ENCODE results near the gene OTX1. TPM values are rescaled to one million over a fixed set of nuclear protein-coding genes. Genes with fewer than 3 reads are reported as not detected.

The OTX1 gene
- total RNA-seq, 4 donors from 2014 or later = not detected

DNA sequence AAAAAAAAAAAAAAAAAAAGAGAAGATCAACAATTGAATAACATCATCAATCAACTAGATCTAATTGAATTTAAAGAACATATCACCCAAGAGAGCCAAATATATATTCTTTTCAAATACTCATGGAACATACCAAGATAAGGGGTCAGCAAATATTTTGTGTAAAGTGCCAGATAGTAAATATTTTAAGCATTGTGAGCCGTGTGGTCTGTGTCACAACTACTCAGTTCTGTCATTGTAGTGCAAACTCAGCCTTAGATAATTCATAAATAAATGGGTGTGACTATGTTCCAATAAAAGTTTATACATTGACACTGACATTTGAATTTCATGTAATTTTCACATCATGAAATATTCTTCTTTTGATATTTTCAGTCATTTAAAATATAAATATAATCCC is 45.9 kb downstream of the OTX1 start:
- Histone ChIP-seq H3K4me1 (no peaks in the 10 kb centered on the region), H3K4me3 (replicated peaks in 1 of 3) (no peak overlapping the region), H3K27me3 (no peaks in the 10 kb centered on the region), H3K36me3 (no peaks in the 10 kb centered on the region), H3K9me3 (no peaks in the 10 kb centered on the region), H3K27ac (no peak overlapping the region)
- 75 to 85% methylated on average over 1 of the region's 1 CpG for WGBS, 2 donors
- TF ChIP-seq POLR2A (IDR thresholded peaks at IDR 0.05) (no peak), CTCF (IDR thresholded peaks at IDR 0.05) (no peak)
- intact Hi-C loops (cut with DNase I) = no loop called here
- no peak for DNase-seq

- H3K4me3 ChIP-seq (replicated peaks in 1 of 3) = no peak overlapping the region
- WGBS, 2 donors = 88 to 90% methylated on average over 1 of the region's 1 CpG
- H3K36me3 ChIP-seq = no peaks in the 10 kb centered on the region
- H3K27me3 ChIP-seq = no peaks in the 10 kb centered on the region
- no peaks in the 10 kb centered on the region for H3K4me1 ChIP-seq
- H3K27ac ChIP-seq = no peak overlapping the region
- no peak for DNase-seq
- intact Hi-C loops (cut with DNase I) = no loop called here
- no peaks in the 10 kb centered on the region for H3K9me3 ChIP-seq
- TF ChIP-seq CTCF (IDR thresholded peaks at IDR 0.05) (no peak), POLR2A (IDR thresholded peaks at IDR 0.05) (no peak)
Observed at GRCh38 chr2:63099032-63099431, 48.4 kb downstream of the OTX1 start.

GRCh38 chr2:63101954-63102353 is 51.3 kb downstream of the OTX1 start:
- intact Hi-C loops (cut with DNase I) = no loop called here
- TF ChIP-seq CTCF (IDR thresholded peaks at IDR 0.05) = no peak
- no peak for TF ChIP-seq POLR2A (IDR thresholded peaks at IDR 0.05)
- H3K4me3 ChIP-seq (replicated peaks in 1 of 3) = no peak overlapping the region
- 86 to 92% methylated on average over 2 of the region's 2 CpGs for WGBS, 2 donors
- H3K36me3 ChIP-seq = no peaks in the 10 kb centered on the region
- no peaks in the 10 kb centered on the region for H3K9me3 ChIP-seq
- H3K27ac ChIP-seq = no peak overlapping the region
- H3K4me1 ChIP-seq = no peaks in the 10 kb centered on the region
- no peak for DNase-seq
- H3K27me3 ChIP-seq = no peaks in the 10 kb centered on the region

- Histone ChIP-seq H3K4me1 (no peaks in the 10 kb centered on the region), H3K27ac (no peak overlapping the region), H3K4me3 (replicated peaks in 1 of 3) (no peak overlapping the region), H3K9me3 (no peaks in the 10 kb centered on the region), H3K36me3 (no peaks in the 10 kb centered on the region), H3K27me3 (no peaks in the 10 kb centered on the region)
- WGBS, 2 donors = 92 to 94% methylated on average over 1 of the region's 1 CpG
- intact Hi-C loops (cut with DNase I) = no loop called here
- no peak for DNase-seq
- TF ChIP-seq CTCF (IDR thresholded peaks at IDR 0.05) (no peak), POLR2A (IDR thresholded peaks at IDR 0.05) (no peak)
Observed at GRCh38 chr2:63104482-63104881, 53.9 kb downstream of the OTX1 start.
